Parathyroid adenoma (tissue), 2 donors: Measurements from ENCODE around the gene ANXA4.

Experiments
- H2AFZ ChIP-seq: fragments of 300-600 bp; sonication (generic); one replicate; pipeline ENCODE4 v1.7.0; 2017; ENCODE audit warnings: antibody characterized with exemption, mild to moderate bottlenecking
- H3K27ac ChIP-seq: fragments of 300-600 bp; sonication (generic); one replicate; pipeline ENCODE4 v1.7.0; 2017
- H3K27me3 ChIP-seq: fragments of 300-600 bp; sonication (generic); one replicate; pipeline ENCODE4 v1.7.0; 2017; ENCODE audit warnings: low read length; ENCODE audit not compliant: control insufficient read depth, insufficient read depth
- H3K36me3 ChIP-seq: fragments of 300-600 bp; sonication (generic); one replicate; pipeline ENCODE4 v1.7.0; 2017; ENCODE audit warnings: low read length; ENCODE audit not compliant: control insufficient read depth, insufficient read depth
- H3K4me1 ChIP-seq: fragments of 300-600 bp; sonication (generic); one replicate; pipeline ENCODE4 v1.7.0; 2017; ENCODE audit warnings: control low read depth
- H3K4me2 ChIP-seq: fragments of 300-600 bp; sonication (generic); one replicate; pipeline ENCODE4 v1.7.0; 2017; ENCODE audit warnings: low read length
- H3K4me3 ChIP-seq: fragments of 300-600 bp; sonication (generic); one replicate; pipeline ENCODE4 v1.7.0; 2017; ENCODE audit warnings: low read depth, low read length
- H3K79me2 ChIP-seq: fragments of 300-600 bp; sonication (generic); one replicate; pipeline ENCODE4 v1.7.0; 2017; ENCODE audit warnings: control low read depth
- H3K9ac ChIP-seq: fragments of 300-600 bp; sonication (generic); one replicate; pipeline ENCODE4 v1.7.0; 2017; ENCODE audit warnings: mild to moderate bottlenecking
- H3K9me3 ChIP-seq: fragments of 300-600 bp; sonication (generic); one replicate; pipeline ENCODE4 v1.7.0; 2017; ENCODE audit warnings: low read length; ENCODE audit not compliant: control insufficient read depth
- TF ChIP-seq, protein P1 (sequence below): fragments of 300-600 bp; sonication (generic); IDR thresholded peaks from one replicate; pipeline ENCODE4 v1.7.0; 2017; ENCODE audit warnings: antibody characterized with exemption, mild to moderate bottlenecking
- donor health status: primary hyperparathyroidism.

Gene ANXA4

GRCh38 chr2:69786052-69786560 is 44.2 kb downstream of the ANXA4 start:
- Histone ChIP-seq H3K4me3 (no peak overlapping the region), H2AFZ (peak overlapping the region; percentile 29), H3K79me2 (peaks cover 7% of the 10 kb centered on the region), H3K9me3 (no peaks in the 10 kb centered on the region), H3K9ac (no peak overlapping the region), H3K27ac (peak overlapping the region; percentile 18), H3K4me1 (peaks cover 45% of the 10 kb centered on the region), H3K27me3 (no peaks in the 10 kb centered on the region), H3K36me3 (no peaks in the 10 kb centered on the region), H3K4me2 (peak overlapping the region; percentile 20)
- TF ChIP-seq, protein P1, sequence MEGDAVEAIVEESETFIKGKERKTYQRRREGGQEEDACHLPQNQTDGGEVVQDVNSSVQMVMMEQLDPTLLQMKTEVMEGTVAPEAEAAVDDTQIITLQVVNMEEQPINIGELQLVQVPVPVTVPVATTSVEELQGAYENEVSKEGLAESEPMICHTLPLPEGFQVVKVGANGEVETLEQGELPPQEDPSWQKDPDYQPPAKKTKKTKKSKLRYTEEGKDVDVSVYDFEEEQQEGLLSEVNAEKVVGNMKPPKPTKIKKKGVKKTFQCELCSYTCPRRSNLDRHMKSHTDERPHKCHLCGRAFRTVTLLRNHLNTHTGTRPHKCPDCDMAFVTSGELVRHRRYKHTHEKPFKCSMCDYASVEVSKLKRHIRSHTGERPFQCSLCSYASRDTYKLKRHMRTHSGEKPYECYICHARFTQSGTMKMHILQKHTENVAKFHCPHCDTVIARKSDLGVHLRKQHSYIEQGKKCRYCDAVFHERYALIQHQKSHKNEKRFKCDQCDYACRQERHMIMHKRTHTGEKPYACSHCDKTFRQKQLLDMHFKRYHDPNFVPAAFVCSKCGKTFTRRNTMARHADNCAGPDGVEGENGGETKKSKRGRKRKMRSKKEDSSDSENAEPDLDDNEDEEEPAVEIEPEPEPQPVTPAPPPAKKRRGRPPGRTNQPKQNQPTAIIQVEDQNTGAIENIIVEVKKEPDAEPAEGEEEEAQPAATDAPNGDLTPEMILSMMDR: no peak

DNA sequence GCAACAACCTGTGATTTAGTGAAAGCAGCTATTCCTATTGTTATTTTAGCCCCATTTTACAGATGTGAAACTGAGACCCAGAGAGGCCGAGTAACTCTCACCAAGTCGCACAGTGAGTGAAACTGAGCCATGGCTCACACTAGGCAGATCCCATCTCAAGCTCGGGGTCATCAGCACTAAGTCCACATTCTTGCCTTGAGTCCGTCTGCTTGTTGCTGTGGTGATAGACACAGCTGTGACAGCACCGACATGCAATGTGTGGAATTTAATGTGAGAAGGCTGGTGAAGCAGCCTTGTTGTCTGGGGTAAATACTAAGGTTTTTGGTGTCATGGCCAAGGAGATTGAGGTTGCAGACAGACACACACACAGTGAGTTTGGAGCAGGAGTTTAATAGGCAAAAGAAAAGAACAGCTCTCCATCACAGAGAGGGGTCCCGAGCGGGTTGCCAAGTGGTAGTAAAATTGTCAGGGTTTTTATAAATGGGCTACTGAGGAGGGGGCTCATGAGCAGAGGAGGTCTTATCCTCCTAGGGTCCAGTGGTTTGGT is 47.3 kb downstream of the ANXA4 start:
- no peak overlapping the region for H3K9ac ChIP-seq
- peaks cover 34% of the 10 kb centered on the region for H3K4me1 ChIP-seq
- H3K36me3 ChIP-seq: no peaks in the 10 kb centered on the region
- H3K27ac ChIP-seq: peak overlapping the region; percentile 49
- H3K9me3 ChIP-seq: no peaks in the 10 kb centered on the region
- TF ChIP-seq, protein P1: no peak
- no peak overlapping the region for H3K4me3 ChIP-seq
- no peak overlapping the region for H3K4me2 ChIP-seq
- H3K79me2 ChIP-seq: peaks cover 7% of the 10 kb centered on the region
- no peaks in the 10 kb centered on the region for H3K27me3 ChIP-seq
- peak overlapping the region; percentile 50 for H2AFZ ChIP-seq

DNA sequence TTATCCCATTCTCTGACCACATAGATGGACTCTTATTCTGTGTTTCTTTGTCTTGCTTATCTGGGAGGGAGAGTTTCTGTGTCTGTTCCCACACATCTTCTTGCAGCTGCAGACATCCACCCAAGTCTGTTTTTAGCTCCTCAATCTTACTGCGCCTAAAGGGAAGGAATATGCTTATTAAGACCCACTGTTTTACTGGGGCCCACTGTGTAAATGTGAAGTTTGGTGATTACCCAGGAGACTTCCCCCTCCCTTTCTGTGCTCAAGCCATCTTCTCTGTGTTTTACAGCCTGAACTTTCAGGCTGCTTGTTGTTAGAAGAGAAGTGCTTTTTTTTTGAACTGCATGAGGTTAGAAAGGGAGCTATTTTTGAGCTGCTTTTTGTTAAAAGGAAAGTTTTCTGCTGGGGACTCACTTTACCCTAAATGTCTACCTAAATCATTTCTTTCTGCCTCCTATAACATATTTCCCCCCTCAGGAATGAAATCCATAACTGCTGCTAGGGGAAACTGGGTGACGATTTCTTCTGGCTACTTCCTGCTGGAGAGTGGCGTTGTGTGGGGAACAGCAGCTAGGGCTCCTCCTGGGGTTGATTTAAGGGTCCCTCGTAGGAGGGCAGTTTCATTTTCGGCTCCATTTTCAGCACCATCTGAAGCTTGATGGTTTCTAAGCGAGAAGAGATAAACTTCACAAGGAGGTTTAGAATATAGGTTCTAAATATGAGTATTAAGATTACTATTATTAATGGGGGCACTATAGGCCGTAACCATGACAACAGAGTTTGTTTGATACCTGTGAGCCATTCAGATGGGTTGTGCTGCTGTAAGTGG is 48.1 kb downstream of the ANXA4 start:
- Histone ChIP-seq H3K4me2 (no peak overlapping the region), H3K4me3 (no peak overlapping the region), H3K79me2 (peaks cover 7% of the 10 kb centered on the region), H3K27ac (peak overlapping the region; percentile 49), H3K9ac (no peak overlapping the region), H3K9me3 (no peaks in the 10 kb centered on the region), H3K4me1 (peaks cover 34% of the 10 kb centered on the region), H3K27me3 (no peaks in the 10 kb centered on the region), H2AFZ (peak overlapping the region; percentile 50), H3K36me3 (no peaks in the 10 kb centered on the region)
- TF ChIP-seq, protein P1: no peak

GRCh38 chr2:69790601-69790959 is 48.6 kb downstream of the ANXA4 start:
- TF ChIP-seq, protein P1: no peak
- peaks cover 34% of the 10 kb centered on the region for H3K4me1 ChIP-seq
- H3K4me2 ChIP-seq: no peak overlapping the region
- H3K27me3 ChIP-seq: no peaks in the 10 kb centered on the region
- peaks cover 7% of the 10 kb centered on the region for H3K79me2 ChIP-seq
- H3K4me3 ChIP-seq: no peak overlapping the region
- H3K9ac ChIP-seq: no peak overlapping the region
- H2AFZ ChIP-seq: peak overlapping the region; percentile 36
- H3K36me3 ChIP-seq: no peaks in the 10 kb centered on the region
- no peaks in the 10 kb centered on the region for H3K9me3 ChIP-seq
- H3K27ac ChIP-seq: peak overlapping the region; percentile 49
